Testis (tissue), 3 donors: ENCODE results near the gene MYH8. TPM values are rescaled to one million over a fixed set of nuclear protein-coding genes. Genes with fewer than 3 reads are reported as not detected.
A peak's percentile ranks its signal among the peaks of the same experiment; 100 is the strongest.

Experiments used
- DNase-seq: peaks from one replicate; pipeline ENCODE4 v3.0.0-alpha.2; 2019
- H3K27ac ChIP-seq, 2 donors: fragments of 200-600 bp; sonication (generic); one replicate each; pipeline ENCODE4 v1.5.1; 2019
- H3K27me3 ChIP-seq: fragments of 200-600 bp; sonication (generic); one replicate; pipeline ENCODE4 v1.5.1; 2019
- H3K36me3 ChIP-seq: fragments of 200-600 bp; sonication (generic); one replicate; pipeline ENCODE4 v1.5.1; 2017; ENCODE audit warnings: low read depth; ENCODE audit errors: missing control alignments
- H3K4me1 ChIP-seq: fragments of 200-600 bp; sonication (generic); one replicate; pipeline ENCODE4 v1.5.1; 2019
- H3K4me3 ChIP-seq, 2 donors: fragments of 200-600 bp; sonication (generic); one replicate each; pipeline ENCODE4 v1.5.1; 2017 to 2019
- H3K9me3 ChIP-seq: fragments of 200-600 bp; sonication (generic); one replicate; pipeline ENCODE4 v1.5.1; 2017
- POLR2A ChIP-seq: fragments of 450-650 bp; IDR thresholded peaks from one replicate; pipeline ENCODE4 v1.6.1; 2017; ENCODE audit warnings: antibody characterized with exemption, mild to moderate bottlenecking, moderate library complexity
- WGBS, 2 donors: methylation state at CpG; one replicate each; pipeline ENCODE4 v1.1.5; 2018; 5-methylcytosine and 5-hydroxymethylcytosine counted together
- intact Hi-C: fragments of 100-400 bp; cut with DNase I; formaldehyde crosslinking; loops from one replicate; pipeline ENCODE4 v1.15.1; 2023; ENCODE audit warnings: low total_unique reads
- polyA plus RNA-seq: library from polyadenylated mRNA; stranded (reverse); fragments of 350-450 nt; fragmentation: Illumina TruSeq; extraction: RNeasy Lipid Tissue Mini Kit (QIAGEN cat#74804); gene quantifications from one replicate; pipeline ENCODE4 v1.2.3, GENCODE V29; 2014; ENCODE audit warnings: low read depth, low replicate concordance; ENCODE audit not compliant: insufficient read depth
- total RNA-seq, 2 donors: library from RNA; depleted of rRNA; stranded (reverse); fragments of >200 nt; gene quantifications; one replicate each; pipeline ENCODE4 v1.2.3, GENCODE V29; 2016
- TF ChIP-seq, protein P1 (sequence below), 3 experiments: fragments of 450-650 bp in 2 of 3; fragments of 200-600 bp in 1 of 3; sonication (generic) in 1 of 3; IDR thresholded peaks; one replicate each; pipeline ENCODE4 v1.5.1; 2016 to 2019; ENCODE audit warnings: antibody characterized with exemption in 3 of 3, mild to moderate bottlenecking in 2 of 3, moderate library complexity in 1 of 3

The MYH8 gene
- total and polyA plus RNA-seq, 3 donors from 2014 or later = 0.39 to 1.2 (median 0.78) TPM

DNA sequence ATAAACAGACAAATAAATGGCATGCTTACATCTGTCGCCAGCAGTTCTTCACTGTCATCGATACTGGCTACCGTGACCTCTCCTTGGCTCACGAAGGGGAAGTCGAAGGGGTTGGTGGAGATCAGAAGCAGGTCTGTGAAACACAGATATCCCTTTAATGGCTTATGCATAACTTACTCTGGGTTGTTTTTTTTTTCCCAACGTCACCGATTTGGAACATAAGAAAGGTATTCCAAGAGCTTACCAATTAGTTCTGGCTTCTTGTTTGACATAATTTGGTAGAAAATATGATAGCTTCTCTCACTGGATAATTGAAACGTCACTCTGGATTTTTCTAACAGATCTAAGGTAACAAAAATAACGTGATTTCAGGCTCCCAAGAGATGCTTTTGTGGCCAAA is 67.1 kb downstream of the MYH8 start:
- TF ChIP-seq POLR2A = no peak
- TF ChIP-seq, protein P1, sequence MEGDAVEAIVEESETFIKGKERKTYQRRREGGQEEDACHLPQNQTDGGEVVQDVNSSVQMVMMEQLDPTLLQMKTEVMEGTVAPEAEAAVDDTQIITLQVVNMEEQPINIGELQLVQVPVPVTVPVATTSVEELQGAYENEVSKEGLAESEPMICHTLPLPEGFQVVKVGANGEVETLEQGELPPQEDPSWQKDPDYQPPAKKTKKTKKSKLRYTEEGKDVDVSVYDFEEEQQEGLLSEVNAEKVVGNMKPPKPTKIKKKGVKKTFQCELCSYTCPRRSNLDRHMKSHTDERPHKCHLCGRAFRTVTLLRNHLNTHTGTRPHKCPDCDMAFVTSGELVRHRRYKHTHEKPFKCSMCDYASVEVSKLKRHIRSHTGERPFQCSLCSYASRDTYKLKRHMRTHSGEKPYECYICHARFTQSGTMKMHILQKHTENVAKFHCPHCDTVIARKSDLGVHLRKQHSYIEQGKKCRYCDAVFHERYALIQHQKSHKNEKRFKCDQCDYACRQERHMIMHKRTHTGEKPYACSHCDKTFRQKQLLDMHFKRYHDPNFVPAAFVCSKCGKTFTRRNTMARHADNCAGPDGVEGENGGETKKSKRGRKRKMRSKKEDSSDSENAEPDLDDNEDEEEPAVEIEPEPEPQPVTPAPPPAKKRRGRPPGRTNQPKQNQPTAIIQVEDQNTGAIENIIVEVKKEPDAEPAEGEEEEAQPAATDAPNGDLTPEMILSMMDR (IDR thresholded peaks at IDR 0.05) = no peak
- Histone ChIP-seq H3K4me3 (no peak overlapping the region), H3K36me3 (no peaks in the 10 kb centered on the region), H3K4me1 (no peaks in the 10 kb centered on the region), H3K9me3 (no peaks in the 10 kb centered on the region), H3K27ac (no peak overlapping the region), H3K27me3 (no peaks in the 10 kb centered on the region)
- no peak for DNase-seq
- intact Hi-C loops = no loop called here
- WGBS, 2 donors = 64 to 70% methylated on average over 9 of the region's 9 CpGs

DNA sequence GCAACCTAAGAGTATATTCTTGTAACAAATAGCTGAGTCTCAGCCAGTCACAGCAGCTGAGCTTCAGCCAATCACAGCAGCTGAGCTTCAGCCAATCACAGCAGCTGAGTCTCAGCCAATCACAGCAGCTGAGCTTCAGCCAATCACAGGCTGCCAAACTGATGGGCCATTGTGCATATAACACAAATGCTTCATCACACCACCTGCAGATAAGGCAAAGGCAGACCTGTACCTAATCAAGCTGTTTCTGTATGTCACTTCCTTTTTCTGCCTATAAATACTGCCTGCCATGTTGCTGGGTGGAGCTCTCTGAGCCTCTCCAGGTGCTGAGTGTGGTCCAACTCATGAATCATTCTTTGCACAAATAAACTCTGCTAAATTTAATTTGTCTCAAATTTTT is 68.9 kb downstream of the MYH8 start:
- Histone ChIP-seq H3K27ac (no peak overlapping the region), H3K4me1 (no peaks in the 10 kb centered on the region), H3K4me3 (no peak overlapping the region), H3K27me3 (no peaks in the 10 kb centered on the region), H3K9me3 (no peaks in the 10 kb centered on the region), H3K36me3 (no peaks in the 10 kb centered on the region)
- TF ChIP-seq POLR2A = no peak
- TF ChIP-seq, protein P1 (IDR thresholded peaks at IDR 0.05) = no peak
- intact Hi-C loops = no loop called here
- DNase-seq = peak; percentile 55

DNA sequence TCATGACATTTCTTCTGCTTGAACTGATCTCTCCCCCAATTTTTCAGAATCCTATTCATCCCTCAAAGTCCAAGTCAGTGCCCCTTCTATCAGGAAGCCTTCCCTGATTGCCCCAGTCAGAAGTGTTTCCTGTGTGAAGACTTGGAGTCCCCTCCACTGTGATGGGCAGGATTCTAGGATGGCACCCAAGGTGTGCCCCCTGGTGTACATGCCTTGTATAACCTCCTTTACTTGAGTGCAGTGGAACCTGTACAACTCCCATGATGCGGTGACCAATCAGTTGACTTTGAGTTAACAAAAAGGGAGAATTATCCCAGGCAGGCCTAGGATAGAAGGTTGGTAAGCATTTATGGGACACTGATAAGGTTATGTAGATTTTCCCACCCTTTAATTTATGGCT is 72.3 kb downstream of the MYH8 start:
- TF ChIP-seq, protein P1 (IDR thresholded peaks at IDR 0.05) = no peak
- TF ChIP-seq POLR2A = no peak
- Histone ChIP-seq H3K36me3 (no peaks in the 10 kb centered on the region), H3K4me3 (no peak overlapping the region), H3K9me3 (no peaks in the 10 kb centered on the region), H3K27me3 (no peaks in the 10 kb centered on the region), H3K27ac (no peak overlapping the region), H3K4me1 (no peaks in the 10 kb centered on the region)
- 96 to 100% methylated on average over 1 of the region's 1 CpG for WGBS, 2 donors
- DNase-seq = no peak
- intact Hi-C loops = no loop called here

DNA sequence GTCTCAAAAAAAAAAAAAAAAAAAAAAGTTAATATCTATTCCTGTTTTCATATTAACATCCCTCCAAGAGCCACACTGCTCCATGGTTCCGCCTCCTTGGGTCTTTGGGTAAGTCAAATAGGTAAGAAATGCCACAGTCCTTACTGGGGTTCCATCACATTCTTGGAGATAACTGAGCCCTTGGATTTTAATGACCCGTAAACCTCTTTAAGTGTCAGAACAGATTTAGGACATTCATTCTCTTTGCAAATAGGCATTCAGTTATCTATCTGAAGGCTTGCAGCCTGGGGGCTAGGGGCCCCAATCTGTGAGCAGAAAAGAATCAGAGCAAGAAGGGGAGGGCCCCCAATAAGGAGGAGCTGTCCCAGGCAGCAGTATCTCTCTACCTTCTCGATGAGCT is 76.9 kb downstream of the MYH8 start:
- Histone ChIP-seq H3K9me3 (no peaks in the 10 kb centered on the region), H3K36me3 (no peaks in the 10 kb centered on the region), H3K27ac (no peak overlapping the region), H3K4me3 (no peak overlapping the region), H3K27me3 (no peaks in the 10 kb centered on the region), H3K4me1 (no peaks in the 10 kb centered on the region)
- WGBS, 2 donors = 85% methylated on average over 3 of the region's 3 CpGs
- TF ChIP-seq POLR2A = no peak
- TF ChIP-seq, protein P1 (IDR thresholded peaks at IDR 0.05) = no peak
- intact Hi-C loops = no loop called here
- no peak for DNase-seq

Other genes starting within 250 kb of the MYH8 start
- 100 to 1,000 TPM; 152 to 184 TPM for gene GAS7, start 223.3 kb downstream of the MYH8 start, total RNA-seq
- 70.2 TPM for gene GAS7, start 223.3 kb downstream of the MYH8 start, polyA plus RNA-seq
- gene MYH13, start 48.9 kb downstream of the MYH8 start, total RNA-seq = under 1 TPM; 0.37 to 0.47 TPM
- gene MYH13, start 48.9 kb downstream of the MYH8 start, polyA plus RNA-seq = 0.28 TPM
- under 1 TPM; 0.31 to 0.39 TPM for gene MYH4, start 47.6 kb upstream of the MYH8 start, total RNA-seq
- 0.08 TPM for gene MYH4, start 47.6 kb upstream of the MYH8 start, polyA plus RNA-seq
- under 1 TPM; 0.47 to 0.93 TPM for gene MYH1, start 96.6 kb upstream of the MYH8 start, total RNA-seq
- gene MYH1, start 96.6 kb upstream of the MYH8 start, polyA plus RNA-seq = 3.0 TPM
- under 1 TPM; 0.31 to 0.99 TPM for gene MYH2, start 127.7 kb upstream of the MYH8 start, total RNA-seq
- gene MYH2, start 127.7 kb upstream of the MYH8 start, polyA plus RNA-seq = 3.3 TPM
- gene MYH3, start 235.4 kb upstream of the MYH8 start, total RNA-seq = 10 to 100 TPM; 18.1 to 19.3 TPM
- gene MYH3, start 235.4 kb upstream of the MYH8 start, polyA plus RNA-seq = 35.3 TPM